IPS-NIHi7 (cell line): ENCODE measurements around the gene RFX5.

ENCODE experiments used
- DNase-seq: peaks from one replicate; pipeline ENCODE4 v3.0.0; 2012; ENCODE audit warnings: mixed read lengths; ENCODE audit errors: extremely low spot score

The RFX5 gene

GRCh38 chr1:151325231-151325630 lies 21.8 kb downstream of the RFX5 start:
- no peak for DNase-seq

GRCh38 chr1:151324390-151324930 lies 22.6 kb downstream of the RFX5 start:
- no peak for DNase-seq

- DNase-seq: no peak
These were observed 28.1 kb downstream of the RFX5 start for GRCh38 chr1:151318975-151319374.

- no peak for DNase-seq
These were observed 31.4 kb downstream of the RFX5 start for GRCh38 chr1:151315565-151316235.

GRCh38 chr1:151314137-151314875 lies 32.7 kb downstream of the RFX5 start:
- DNase-seq: no peak

GRCh38 chr1:151313501-151313900 lies 33.6 kb downstream of the RFX5 start:
- DNase-seq: no peak

- no peak for DNase-seq
These were observed 34.2 kb downstream of the RFX5 start for GRCh38 chr1:151312826-151313225.

- no peak for DNase-seq
These were observed 34.6 kb downstream of the RFX5 start for GRCh38 chr1:151312411-151312810.

- DNase-seq: peak; percentile 53
These were observed 35.3 kb downstream of the RFX5 start for GRCh38 chr1:151311589-151312331.

- no peak for DNase-seq
These were observed 36.0 kb downstream of the RFX5 start for GRCh38 chr1:151311011-151311410.

GRCh38 chr1:151309811-151310323 lies 37.2 kb downstream of the RFX5 start:
- peak; percentile 43 for DNase-seq

- DNase-seq: peak; percentile 32
These were observed 52.1 kb downstream of the RFX5 start for GRCh38 chr1:151294742-151295462.

GRCh38 chr1:151293093-151293492 lies 54.0 kb downstream of the RFX5 start:
- no peak for DNase-seq

GRCh38 chr1:151292207-151293030 lies 54.6 kb downstream of the RFX5 start:
- peak; percentile 39 for DNase-seq

- DNase-seq: no peak
These were observed 56.2 kb downstream of the RFX5 start for GRCh38 chr1:151290709-151291303.
